Adipocyte (in vitro differentiated cells): ENCODE measurements around the gene SLFN12L.
"Not testable (repeated sequence)": the region's sequence is repeated elsewhere in the genome, so short reads cannot be mapped to it uniquely, and the experiment has no call there.

Source experiments
- DNase-seq: peaks from one replicate; pipeline ENCODE4 v3.0.0-alpha.2; 2015; ENCODE audit warnings: low read depth
- H3K27me3 ChIP-seq: replicated peaks from 2 replicates; pipeline ENCODE4 v1.7.0; 2013; ENCODE audit warnings: mild to moderate bottlenecking, low read length, moderate library complexity; ENCODE audit not compliant: control insufficient read depth, insufficient read depth
- H3K36me3 ChIP-seq: 2 replicates; pipeline ENCODE4 v1.7.0; 2013; ENCODE audit warnings: low read length, mild to moderate bottlenecking, moderate library complexity; ENCODE audit not compliant: control insufficient read depth, insufficient read depth, severe bottlenecking
- H3K4me1 ChIP-seq: 2 replicates; pipeline ENCODE4 v1.7.0; 2013; ENCODE audit warnings: mild to moderate bottlenecking, low read length, moderate library complexity; ENCODE audit not compliant: control insufficient read depth, insufficient read depth
- H3K4me3 ChIP-seq: 2 replicates; pipeline ENCODE4 v1.7.0; 2013; ENCODE audit warnings: mild to moderate bottlenecking, low read length, moderate library complexity
- H3K9ac ChIP-seq: 2 replicates; pipeline ENCODE4 v1.7.0; 2013; ENCODE audit warnings: mild to moderate bottlenecking, low read length, moderate library complexity
- H3K9me3 ChIP-seq: 2 replicates; pipeline ENCODE4 v1.7.0; 2013; ENCODE audit warnings: mild to moderate bottlenecking, low read length, moderate library complexity; ENCODE audit not compliant: control insufficient read depth

The SLFN12L gene

GRCh38 chr17:35521654-35522256 lies 15.7 kb downstream of the SLFN12L start:
- not testable (repeated sequence) for H3K4me1 ChIP-seq, H3K4me3 ChIP-seq, H3K9me3 ChIP-seq, DNase-seq, H3K27me3 ChIP-seq, H3K9ac ChIP-seq, H3K36me3 ChIP-seq

- H3K36me3 ChIP-seq, result no peaks in the 10 kb centered on the region
- no peak overlapping the region for H3K9ac ChIP-seq
- DNase-seq, result no peak
- no peaks in the 10 kb centered on the region for H3K9me3 ChIP-seq
- no peak overlapping the region for H3K4me3 ChIP-seq
- H3K27me3 ChIP-seq, result peaks cover 8% of the 10 kb centered on the region
- H3K4me1 ChIP-seq, result no peaks in the 10 kb centered on the region
Observed at GRCh38 chr17:35521150-35521549, 16.3 kb downstream of the SLFN12L start.

- H3K36me3 ChIP-seq, result no peaks in the 10 kb centered on the region
- peaks cover 12% of the 10 kb centered on the region for H3K27me3 ChIP-seq
- H3K4me3 ChIP-seq, result no peak overlapping the region
- no peak for DNase-seq
- H3K9ac ChIP-seq, result no peak overlapping the region
- H3K4me1 ChIP-seq, result no peaks in the 10 kb centered on the region
- no peaks in the 10 kb centered on the region for H3K9me3 ChIP-seq
Observed at GRCh38 chr17:35519906-35520442, 17.5 kb downstream of the SLFN12L start.

- no peaks in the 10 kb centered on the region for H3K9me3 ChIP-seq
- DNase-seq, result no peak
- no peaks in the 10 kb centered on the region for H3K36me3 ChIP-seq
- peaks cover 17% of the 10 kb centered on the region for H3K27me3 ChIP-seq
- H3K9ac ChIP-seq, result no peak overlapping the region
- H3K4me3 ChIP-seq, result no peak overlapping the region
- no peaks in the 10 kb centered on the region for H3K4me1 ChIP-seq
Observed at GRCh38 chr17:35519439-35519838, 18.0 kb downstream of the SLFN12L start.

- H3K27me3 ChIP-seq, result peaks cover 15% of the 10 kb centered on the region
- H3K9ac ChIP-seq, H3K36me3 ChIP-seq, H3K9me3 ChIP-seq, H3K4me1 ChIP-seq, DNase-seq, H3K4me3 ChIP-seq: not testable (repeated sequence)
Observed at GRCh38 chr17:35518431-35518830, 19.0 kb downstream of the SLFN12L start.

GRCh38 chr17:35515027-35515426 lies 22.5 kb downstream of the SLFN12L start:
- H3K4me3 ChIP-seq, result no peak overlapping the region
- H3K4me1 ChIP-seq, result no peaks in the 10 kb centered on the region
- no peak overlapping the region for H3K9ac ChIP-seq
- H3K27me3 ChIP-seq, result peaks cover 16% of the 10 kb centered on the region
- H3K9me3 ChIP-seq, result no peaks in the 10 kb centered on the region
- no peak for DNase-seq
- H3K36me3 ChIP-seq, result no peaks in the 10 kb centered on the region

- no peak overlapping the region for H3K9ac ChIP-seq
- H3K4me3 ChIP-seq, result no peak overlapping the region
- H3K36me3 ChIP-seq, result no peaks in the 10 kb centered on the region
- no peaks in the 10 kb centered on the region for H3K4me1 ChIP-seq
- no peaks in the 10 kb centered on the region for H3K9me3 ChIP-seq
- peaks cover 16% of the 10 kb centered on the region for H3K27me3 ChIP-seq
- DNase-seq, result no peak
Observed at GRCh38 chr17:35514564-35514963, 22.9 kb downstream of the SLFN12L start.

GRCh38 chr17:35510052-35510451 lies 27.4 kb downstream of the SLFN12L start:
- Histone ChIP-seq H3K36me3 (no peaks in the 10 kb centered on the region), H3K9ac (no peak overlapping the region), H3K4me1 (no peaks in the 10 kb centered on the region), H3K9me3 (no peaks in the 10 kb centered on the region), H3K27me3 (peaks cover 20% of the 10 kb centered on the region), H3K4me3 (no peak overlapping the region)
- no peak for DNase-seq

- H3K4me1 ChIP-seq, H3K9me3 ChIP-seq, DNase-seq, H3K9ac ChIP-seq, H3K36me3 ChIP-seq, H3K4me3 ChIP-seq: not testable (repeated sequence)
- peaks cover 11% of the 10 kb centered on the region for H3K27me3 ChIP-seq
Observed at GRCh38 chr17:35507714-35508113, 29.8 kb downstream of the SLFN12L start.

GRCh38 chr17:35499548-35499947 lies 37.9 kb downstream of the SLFN12L start:
- H3K27me3 ChIP-seq, result peaks cover 44% of the 10 kb centered on the region
- no peaks in the 10 kb centered on the region for H3K36me3 ChIP-seq
- no peak for DNase-seq
- H3K9me3 ChIP-seq, result no peaks in the 10 kb centered on the region
- no peaks in the 10 kb centered on the region for H3K4me1 ChIP-seq
- no peak overlapping the region for H3K9ac ChIP-seq
- H3K4me3 ChIP-seq, result no peak overlapping the region

GRCh38 chr17:35498448-35499178 lies 38.9 kb downstream of the SLFN12L start:
- Histone ChIP-seq H3K9me3 (no peaks in the 10 kb centered on the region), H3K4me3 (no peak overlapping the region), H3K27me3 (peaks cover 47% of the 10 kb centered on the region), H3K36me3 (no peaks in the 10 kb centered on the region), H3K4me1 (no peaks in the 10 kb centered on the region), H3K9ac (no peak overlapping the region)
- DNase-seq, result no peak
